ENCODE measurements around the gene NLRP12. TPM values are rescaled to one million over a fixed set of nuclear protein-coding genes. Genes with fewer than 3 reads are reported as not detected.

NLRP12 gene
- total and polyA plus RNA-seq, 2 of the 4 experiments (the other 2 are of a cell fraction) = not detected

DNA sequence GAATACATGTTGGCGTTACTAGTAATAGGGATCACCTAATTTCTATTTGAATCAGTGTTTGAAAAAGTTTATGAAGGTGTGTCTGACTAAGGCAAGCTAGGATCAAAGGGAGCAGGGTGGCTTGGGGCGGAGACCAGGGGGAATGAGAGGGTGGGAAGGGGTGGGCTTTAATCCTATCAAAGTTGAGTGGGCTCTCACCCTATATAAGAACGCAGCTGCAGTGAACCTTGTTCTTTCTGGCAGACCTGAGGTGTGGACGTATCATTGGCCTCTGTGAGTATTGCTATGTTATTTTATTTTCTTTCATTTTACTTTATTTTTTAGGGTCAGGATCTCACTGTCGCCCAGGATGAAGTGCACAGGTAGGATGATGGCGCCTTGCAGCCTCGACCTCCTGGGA, 37.4 kb downstream of the NLRP12 start:
- H2BK20ac ChIP-seq (ENCODE audit: low read depth, low read length) = no peak overlapping the region
- no peak overlapping the region for H3K56ac ChIP-seq (ENCODE audit: extremely low read depth, insufficient read depth, low read length)
- in situ Hi-C loops (cut with MboI; ENCODE audit: low sequenced_read_pairs) (no loop called here), dilution Hi-C loops (cut with HindIII; ENCODE audit: low sequenced_read_pairs, unreplicated experiment) (no loop called here), intact Hi-C loops (cut with micrococcal nuclease) (no loop called here)
- no peak overlapping the region for H2BK5ac ChIP-seq (ENCODE audit: low read depth, low read length, poor library complexity, severe bottlenecking)
- H3K4me3 ChIP-seq (ENCODE audit: insufficient read depth, low read depth, low read length) = no peak overlapping the region
- no peak overlapping the region for H3K4me2 ChIP-seq (ENCODE audit: low read depth, low read length)
- H3K23ac ChIP-seq (ENCODE audit: low read depth, low read length) = no peak overlapping the region
- DNase-seq (no peak), ATAC-seq (ENCODE audit: low read depth) (no peak)
- TF ChIP-seq RFX5 (IDR thresholded peaks at IDR 0.05; ENCODE audit: low read depth, low read length) = no peak
- TF ChIP-seq USF2 (IDR thresholded peaks at IDR 0.05; ENCODE audit: low read depth, low read length) = no peak
- TF ChIP-seq FOS (IDR thresholded peaks at IDR 0.05; ENCODE audit: low read depth, low read length) = no peak
- TF ChIP-seq CHD1 (IDR thresholded peaks at IDR 0.05; ENCODE audit: low read depth, low read length) = no peak
- TF ChIP-seq MAFK (IDR thresholded peaks at IDR 0.05; ENCODE audit: low read depth, low read length) = no peak
- no peak for TF ChIP-seq CEBPB (IDR thresholded peaks at IDR 0.05; ENCODE audit: low read depth, low read length)
- no peak for TF ChIP-seq BHLHE40 (IDR thresholded peaks at IDR 0.05; ENCODE audit: low read depth, low read length)
- no peak for TF ChIP-seq MAZ (IDR thresholded peaks at IDR 0.05; ENCODE audit: borderline replicate concordance, low read depth, low read length)
- no peak for TF ChIP-seq ELK1 (IDR thresholded peaks at IDR 0.05; ENCODE audit: borderline replicate concordance, low read depth, low read length)
- TF ChIP-seq NFE2L2 (IDR thresholded peaks at IDR 0.05; ENCODE audit: low read depth, low read length) = no peak
- no peaks in the 10 kb centered on the region for H3K79me1 ChIP-seq (ENCODE audit: low read depth in 1 of 2, low read length in 2 of 2)
- H3K14ac ChIP-seq (replicated peaks; ENCODE audit: low read depth, low read length) = no peak overlapping the region
- H3K4ac ChIP-seq (ENCODE audit: low read depth, low read length) = no peak overlapping the region
- H4K8ac ChIP-seq (ENCODE audit: low read depth in 2 of 2, low read length in 2 of 2) = no peak overlapping the region
- no peak overlapping the region for H3K9ac ChIP-seq (ENCODE audit: low read depth, low read length)
- WGBS, 2 experiments (ENCODE audit: extremely low coverage in 2 of 2, insufficient read length in 1 of 2) = no CpG with 5 or more reads among the region's 7 CpGs
- H2AK9ac ChIP-seq (replicated peaks; ENCODE audit: low read depth, low read length, poor library complexity) = no peak overlapping the region
- H3K18ac ChIP-seq (ENCODE audit: low read depth, low read length) = no peak overlapping the region
- no peak overlapping the region for H4K91ac ChIP-seq (ENCODE audit: insufficient read depth, low read depth, low read length)
- BruUV-seq (replicated peaks) = no TSS peak
- H3K4me1 ChIP-seq (ENCODE audit: control insufficient read depth, insufficient read depth, low read length) = no peaks in the 10 kb centered on the region
- no peak overlapping the region for H2BK120ac ChIP-seq (ENCODE audit: low read depth, low read length)
- H3K9me1 ChIP-seq (ENCODE audit: insufficient read depth, low read length) = no peaks in the 10 kb centered on the region
- no peak overlapping the region for H2BK15ac ChIP-seq (ENCODE audit: low read depth, low read length)
- CTCF ChIA-PET = no interaction called here
- POLR2A ChIA-PET (ENCODE audit: unreplicated experiment) = no interaction called here
- H4K20me1 ChIP-seq (ENCODE audit: insufficient read depth, low read length) = no peaks in the 10 kb centered on the region
- no peaks in the 10 kb centered on the region for H3K36me3 ChIP-seq (ENCODE audit: control insufficient read depth, insufficient read depth, low read length)
- H2AK5ac ChIP-seq (ENCODE audit: low read depth, low read length) = no peak overlapping the region
- no peak overlapping the region for H4K5ac ChIP-seq (ENCODE audit: low read depth, low read length)
- no peak overlapping the region for H3K27ac ChIP-seq (ENCODE audit: insufficient read depth, low read length)
- no peak overlapping the region for H2AFZ ChIP-seq (replicated peaks; ENCODE audit: low read length, poor library complexity)
- H3K27me3 ChIP-seq (ENCODE audit: control insufficient read depth, insufficient read depth, low read length) = no peaks in the 10 kb centered on the region
- peaks cover 13% of the 10 kb centered on the region for H3K9me3 ChIP-seq (ENCODE audit: control insufficient read depth, insufficient read depth, low read length)

All from IMR-90 (cell line).